HG03097 (cell line): ENCODE data around the gene CAMSAP3.

ENCODE experiments used
- ATAC-seq: cut with Tn5 transposase; IDR thresholded peaks from one replicate; pipeline ENCODE4 v1.9.1; 2021; ENCODE audit not compliant: unreplicated experiment, low FRiP score

Gene CAMSAP3

GRCh38 chr19:7610491-7611240 lies 15.0 kb downstream of the CAMSAP3 start:
- no peak for ATAC-seq

- no peak for ATAC-seq
These were observed 16.0 kb downstream of the CAMSAP3 start for GRCh38 chr19:7611541-7612279.

GRCh38 chr19:7612282-7613274 lies 16.9 kb downstream of the CAMSAP3 start:
- no peak for ATAC-seq

GRCh38 chr19:7614859-7615741 lies 19.4 kb downstream of the CAMSAP3 start:
- no peak for ATAC-seq

- no peak for ATAC-seq
These were observed 21.5 kb downstream of the CAMSAP3 start for GRCh38 chr19:7617172-7617571.

GRCh38 chr19:7617735-7618134 lies 22.1 kb downstream of the CAMSAP3 start:
- no peak for ATAC-seq

GRCh38 chr19:7618348-7618747 lies 22.7 kb downstream of the CAMSAP3 start:
- ATAC-seq, result no peak

- ATAC-seq, result no peak
These were observed 23.3 kb downstream of the CAMSAP3 start for GRCh38 chr19:7618771-7619510.

- ATAC-seq, result no peak
These were observed 24.2 kb downstream of the CAMSAP3 start for GRCh38 chr19:7619671-7620441.

GRCh38 chr19:7620442-7621412 lies 25.1 kb downstream of the CAMSAP3 start:
- no peak for ATAC-seq

- no peak for ATAC-seq
These were observed 27.4 kb downstream of the CAMSAP3 start for GRCh38 chr19:7622933-7623685.

- ATAC-seq, result no peak
These were observed 28.3 kb downstream of the CAMSAP3 start for GRCh38 chr19:7623725-7624603.

GRCh38 chr19:7624810-7625209 lies 29.1 kb downstream of the CAMSAP3 start:
- no peak for ATAC-seq

- no peak for ATAC-seq
These were observed 30.2 kb downstream of the CAMSAP3 start for GRCh38 chr19:7625763-7626372.

GRCh38 chr19:7627166-7627565 lies 31.5 kb downstream of the CAMSAP3 start:
- ATAC-seq, result no peak
